NCI-H82 (cell line): ENCODE results near the gene SUGCT.

ENCODE experiments used
- DNase-seq: peaks from one replicate; lab custom pipeline; 2025; lab: John Stamatoyannopoulos, UW

SUGCT gene

GRCh38 chr7:40527723-40528122, 392.9 kb downstream of the SUGCT start:
- no peak for DNase-seq

DNA sequence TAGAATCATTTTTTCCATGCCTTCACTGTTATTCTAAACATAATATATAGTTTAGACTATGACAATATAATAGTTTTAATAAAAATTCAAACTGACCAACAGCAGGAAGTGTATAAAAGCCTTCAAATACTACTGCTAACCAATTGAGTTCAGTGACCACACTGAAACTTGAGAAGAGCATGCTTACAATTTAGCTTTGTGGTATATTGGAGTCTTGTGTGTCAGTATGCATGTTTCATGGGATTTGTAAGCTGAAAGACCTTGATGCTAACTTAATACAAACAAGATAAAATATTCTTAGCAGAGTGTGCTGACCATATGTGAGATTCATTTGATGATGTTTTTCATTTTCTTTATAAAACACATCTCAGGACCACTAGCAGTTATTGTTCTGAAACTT, 395.5 kb downstream of the SUGCT start:
- no peak for DNase-seq

- DNase-seq = no peak
Measured at GRCh38 chr7:40531956-40532355, 397.2 kb downstream of the SUGCT start.

DNA sequence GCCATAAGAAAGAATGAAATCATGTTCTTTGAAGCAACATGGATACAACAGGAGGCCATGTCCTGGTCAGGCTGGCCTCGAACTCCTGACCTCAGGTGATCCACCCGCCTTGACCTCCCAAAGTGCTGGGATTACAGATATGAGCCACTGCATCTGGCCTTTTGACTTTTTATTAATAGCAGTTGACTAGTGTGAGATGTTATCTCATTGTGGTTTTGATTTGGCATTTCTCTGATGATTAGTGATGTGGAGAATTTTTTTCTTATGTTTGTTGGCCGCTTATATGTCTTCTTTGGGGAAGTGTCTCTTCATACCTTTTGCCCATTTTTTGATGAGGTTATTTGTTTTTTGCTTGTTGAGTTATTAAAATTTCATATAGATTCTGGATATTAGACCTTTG, 400.9 kb downstream of the SUGCT start:
- DNase-seq = no peak

- no peak for DNase-seq
Measured at GRCh38 chr7:40536421-40536820, 401.6 kb downstream of the SUGCT start.

DNA sequence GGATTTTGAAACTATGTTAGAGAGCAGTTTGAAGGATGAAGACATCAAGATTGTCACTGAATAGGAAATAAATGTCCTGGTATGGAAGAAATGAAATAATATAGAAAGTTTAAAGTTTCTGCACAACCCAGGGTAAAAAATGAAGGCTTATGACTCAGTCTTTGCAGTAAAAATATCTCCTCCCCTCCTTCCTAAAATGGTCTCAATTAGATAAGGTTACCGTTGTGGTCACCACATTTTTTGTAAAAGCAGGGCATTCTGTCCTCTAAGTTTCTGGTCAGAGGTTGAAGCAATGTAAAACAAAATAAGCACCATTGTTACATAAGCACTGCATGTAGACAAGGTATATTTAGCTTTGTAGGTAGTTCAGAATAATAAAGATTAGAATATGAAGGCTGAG, 403.5 kb downstream of the SUGCT start:
- no peak for DNase-seq

DNA sequence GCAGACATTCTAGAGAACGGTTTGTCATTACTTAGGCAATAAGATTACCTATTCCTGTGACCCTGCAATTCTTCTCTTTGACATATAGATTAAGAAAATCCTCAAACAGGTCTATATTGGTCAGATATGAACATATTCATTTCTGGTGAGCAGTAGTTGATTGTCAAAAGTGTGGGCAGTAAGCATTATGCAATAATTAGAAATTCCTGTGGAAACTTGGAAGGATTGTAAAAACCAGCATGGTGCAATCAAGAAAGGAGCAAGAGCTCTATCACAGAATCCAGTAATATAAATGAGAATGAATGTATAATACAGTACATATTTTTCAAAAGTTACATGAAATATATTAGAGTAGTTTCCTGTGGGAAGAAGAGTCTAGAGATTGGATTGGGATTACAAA, 406.5 kb downstream of the SUGCT start:
- DNase-seq = no peak

- no peak for DNase-seq
Measured at GRCh38 chr7:40542982-40543741, 408.4 kb downstream of the SUGCT start.

- no peak for DNase-seq
Measured at GRCh38 chr7:40544221-40544723, 409.5 kb downstream of the SUGCT start.

DNA sequence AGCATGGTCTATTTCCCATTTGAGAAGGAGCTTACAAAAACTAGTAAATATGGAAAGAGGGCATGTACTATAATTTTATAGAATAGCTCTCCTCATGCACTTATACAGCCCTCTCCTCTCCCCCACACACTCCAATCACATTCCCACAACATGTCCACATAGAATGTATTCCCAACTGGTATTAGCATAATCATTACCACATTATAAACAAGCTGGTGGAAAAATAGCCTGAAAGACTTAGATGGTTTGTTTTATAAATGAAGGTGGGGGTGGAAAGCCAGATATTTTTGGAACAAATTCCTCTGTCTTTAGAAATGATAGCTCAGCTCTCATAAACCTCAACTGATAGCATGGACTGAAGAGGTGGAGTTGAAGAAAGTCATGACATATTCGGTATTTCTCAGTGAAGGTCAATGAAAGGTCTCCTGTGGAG, 410.1 kb downstream of the SUGCT start:
- no peak for DNase-seq

DNA sequence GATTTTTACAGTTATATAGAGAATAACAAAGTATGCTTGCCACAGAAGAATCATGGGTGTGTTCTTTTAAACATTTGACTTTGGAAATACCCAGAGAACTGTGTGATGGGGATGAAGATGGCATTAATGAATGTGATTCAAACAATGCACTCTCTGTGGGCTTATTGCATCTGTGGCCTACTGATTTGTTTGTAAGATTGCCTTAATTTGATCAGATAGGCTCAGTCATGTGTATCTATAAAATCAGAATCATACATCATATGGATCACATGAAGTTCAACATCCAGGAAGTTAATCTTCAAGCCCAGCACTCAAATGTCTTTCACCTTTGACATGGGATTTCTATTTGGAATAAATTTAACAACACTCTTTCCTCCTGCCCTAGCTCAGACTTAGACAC, 410.9 kb downstream of the SUGCT start:
- no peak for DNase-seq

DNA sequence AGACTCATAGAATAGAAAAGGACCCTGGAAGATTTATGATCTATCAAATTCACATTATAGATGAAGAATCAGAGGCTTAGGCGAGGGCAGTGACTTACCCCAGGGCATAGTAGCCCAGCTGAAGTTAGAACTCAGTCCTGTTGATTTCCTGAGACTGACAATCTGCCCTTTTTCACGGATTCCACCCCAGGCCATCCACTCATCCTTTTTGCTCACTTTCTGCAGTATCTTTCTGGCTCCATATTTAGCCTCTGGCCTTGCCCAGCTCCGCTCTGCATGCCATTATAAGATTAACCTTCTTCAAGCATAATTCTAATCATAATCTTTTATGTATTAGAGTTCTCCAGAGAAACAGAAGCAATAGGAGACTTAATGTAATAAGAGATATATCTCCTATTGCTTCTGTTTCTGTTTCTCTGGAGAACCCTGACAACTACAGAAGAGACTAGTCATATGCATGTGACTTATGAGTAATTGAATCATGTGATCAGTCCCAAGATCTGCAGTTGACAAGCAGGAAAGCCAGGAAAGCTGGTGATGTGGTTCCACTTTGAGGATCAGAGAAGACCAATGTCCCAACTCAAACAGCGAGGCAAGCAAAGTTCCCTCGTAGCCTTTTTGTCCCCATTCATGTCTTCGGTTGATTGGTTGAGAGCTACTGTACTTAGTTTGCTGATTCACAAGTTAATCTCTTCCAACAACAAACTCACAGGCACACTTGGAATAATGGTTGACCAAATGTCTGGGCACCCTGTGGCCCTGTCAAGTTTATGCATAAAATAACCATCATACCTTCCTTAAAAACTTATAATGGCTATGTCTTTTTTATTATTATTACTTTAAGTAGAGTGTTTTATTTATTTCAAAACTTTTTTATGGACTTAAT, 412.1 kb downstream of the SUGCT start:
- DNase-seq = no peak

- no peak for DNase-seq
Measured at GRCh38 chr7:40549372-40550039, 414.7 kb downstream of the SUGCT start.

- DNase-seq = peak; percentile 45
Measured at GRCh38 chr7:40551685-40552576, 417.1 kb downstream of the SUGCT start.

DNA sequence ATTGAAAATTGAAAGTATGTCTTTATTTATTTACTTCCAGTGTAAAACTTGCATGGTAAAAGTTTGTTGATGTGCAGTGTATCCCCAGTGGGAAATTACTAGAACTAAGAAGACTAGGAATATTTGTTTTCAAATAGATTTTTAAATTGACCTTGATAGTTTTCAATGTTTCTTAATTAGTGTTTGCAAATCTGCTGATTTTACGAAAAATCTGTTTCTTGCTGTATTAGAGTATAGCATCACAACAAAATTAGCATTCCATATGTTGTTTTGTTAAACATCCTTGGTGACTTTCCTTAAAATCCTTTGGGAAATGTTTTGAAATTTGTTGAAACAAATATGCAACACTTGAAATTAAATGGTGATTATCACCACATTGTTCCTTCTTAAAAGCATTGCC, 425.9 kb downstream of the SUGCT start:
- no peak for DNase-seq

GRCh38 chr7:40566879-40567278, 432.1 kb downstream of the SUGCT start:
- no peak for DNase-seq

- DNase-seq = no peak
Measured at GRCh38 chr7:40569326-40569725, 434.5 kb downstream of the SUGCT start.

GRCh38 chr7:40570223-40570622, 435.4 kb downstream of the SUGCT start:
- DNase-seq = no peak

GRCh38 chr7:40571796-40572195, 437.0 kb downstream of the SUGCT start:
- no peak for DNase-seq

GRCh38 chr7:40572810-40573465, 438.1 kb downstream of the SUGCT start:
- no peak for DNase-seq

DNA sequence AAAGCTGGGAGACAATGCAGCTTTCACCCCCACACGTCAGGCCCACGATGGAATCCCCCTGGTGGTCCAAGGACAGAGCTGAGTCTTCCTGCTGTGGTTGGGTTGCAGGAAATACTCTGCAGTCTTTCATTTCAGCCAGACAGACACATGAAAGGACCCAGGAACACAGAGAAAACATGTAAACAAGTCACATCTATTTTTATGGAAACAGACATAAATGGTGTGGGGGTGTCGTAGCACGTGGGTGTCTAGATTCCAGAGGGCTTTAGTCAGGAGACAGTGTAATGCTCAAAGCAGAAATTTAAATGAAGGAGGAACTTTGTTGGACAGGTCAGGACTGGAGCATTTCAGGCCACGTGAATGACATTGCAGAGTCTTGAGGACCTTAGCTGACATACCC, 444.6 kb downstream of the SUGCT start:
- DNase-seq = no peak
